CD4-positive, alpha-beta T cell treated with Interleukin-1 beta for 1 hour (primary cell): ENCODE results near the gene MYLK.

Experiments
- DNase-seq, 2 donors: peaks; one replicate each; pipeline ENCODE4 v3.0.0-alpha.2; 2020 to 2022

The MYLK gene

GRCh38 chr3:123637131-123637530 is 247.0 kb downstream of the MYLK start:
- DNase-seq, result no peak

DNA sequence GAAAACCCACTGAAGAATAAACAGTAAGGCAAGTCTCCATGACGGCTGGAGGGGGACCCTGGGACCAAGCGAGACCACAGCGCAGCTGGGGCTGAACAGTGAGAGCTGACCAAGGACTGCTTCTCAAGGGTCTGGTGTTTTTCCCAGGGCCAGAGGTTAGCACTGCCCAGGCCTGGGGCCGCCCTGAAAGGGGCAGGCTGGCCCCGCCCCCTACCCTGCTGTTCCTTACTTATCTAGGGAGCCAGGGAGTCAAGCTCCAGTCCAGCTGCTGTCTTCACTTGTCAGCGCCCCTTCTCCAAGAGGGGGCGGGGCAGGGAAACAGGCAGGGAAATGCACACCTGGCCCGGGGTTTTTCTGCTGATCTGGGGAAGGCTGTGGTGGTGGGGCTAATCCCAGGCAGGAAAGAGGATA is 247.7 kb downstream of the MYLK start:
- DNase-seq, result no peak

DNA sequence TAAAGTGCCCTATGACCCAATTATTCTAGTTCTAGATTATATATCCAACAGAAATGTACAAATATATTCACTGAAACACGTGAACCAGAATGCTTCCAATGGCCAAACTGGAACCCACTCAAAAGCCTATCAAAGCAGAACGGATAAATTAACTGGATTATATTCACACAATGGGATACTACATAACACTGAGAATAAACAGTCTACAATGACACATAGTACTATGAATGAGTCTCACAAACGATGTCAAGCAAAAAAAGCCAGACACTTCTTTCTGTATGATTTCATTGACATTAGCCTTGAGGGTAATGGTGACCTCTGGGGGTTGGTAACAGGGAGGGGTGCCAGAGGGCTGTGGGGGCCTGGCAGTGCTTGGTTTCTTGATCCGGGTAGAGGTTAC is 248.4 kb downstream of the MYLK start:
- no peak for DNase-seq

DNA sequence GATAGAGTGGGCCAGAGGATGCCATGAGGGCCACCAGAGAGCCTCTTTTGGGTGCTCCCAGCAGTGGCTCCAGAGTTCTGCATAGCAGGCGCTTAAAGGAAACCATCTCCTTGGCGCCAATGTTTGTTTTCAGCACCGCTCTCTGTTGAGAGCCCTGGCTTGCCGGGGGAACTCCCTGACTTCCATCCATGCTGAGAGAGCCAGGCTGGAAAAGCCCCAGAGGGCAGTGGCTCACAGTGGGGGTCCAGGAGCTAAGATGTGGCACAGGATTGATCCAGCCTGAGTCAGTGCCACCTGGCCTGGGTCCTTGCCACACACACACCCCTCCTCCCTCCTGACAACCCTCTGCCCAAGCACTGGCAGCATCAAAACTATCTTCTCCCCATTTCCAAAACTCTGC is 248.9 kb downstream of the MYLK start:
- no peak for DNase-seq

GRCh38 chr3:123634149-123635051 is 249.7 kb downstream of the MYLK start:
- DNase-seq, result no peak

- DNase-seq, result no peak
Measured at GRCh38 chr3:123633530-123633929, 250.6 kb downstream of the MYLK start.

DNA sequence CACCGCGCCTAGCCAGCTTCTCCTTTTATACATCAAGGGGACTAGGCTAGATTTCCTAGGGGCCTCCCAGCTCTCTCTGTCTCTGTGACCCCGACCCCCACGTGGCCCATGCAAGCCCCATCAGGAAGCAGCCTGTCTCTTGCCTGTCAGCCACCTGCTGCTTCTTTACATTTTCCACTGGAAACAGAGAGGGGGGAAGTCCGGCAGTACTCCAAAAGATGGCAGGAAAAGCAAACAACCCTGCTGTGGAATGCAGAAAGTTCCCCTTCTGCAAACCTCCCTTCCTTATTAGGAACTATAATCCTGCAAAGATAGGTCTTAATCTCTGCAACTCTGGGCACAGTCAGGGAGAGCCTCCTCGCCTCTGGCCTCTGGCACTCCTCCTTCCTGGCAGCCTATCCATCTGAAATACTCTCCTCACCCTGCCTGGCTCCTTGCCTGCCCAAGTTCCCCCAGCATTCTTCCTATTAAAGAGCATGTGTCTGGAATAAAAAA is 251.9 kb downstream of the MYLK start:
- DNase-seq, result no peak

- DNase-seq, result no peak
Measured at GRCh38 chr3:123629747-123630047, 254.4 kb downstream of the MYLK start.

- no peak for DNase-seq
Measured at GRCh38 chr3:123628996-123629746, 255.0 kb downstream of the MYLK start.

DNA sequence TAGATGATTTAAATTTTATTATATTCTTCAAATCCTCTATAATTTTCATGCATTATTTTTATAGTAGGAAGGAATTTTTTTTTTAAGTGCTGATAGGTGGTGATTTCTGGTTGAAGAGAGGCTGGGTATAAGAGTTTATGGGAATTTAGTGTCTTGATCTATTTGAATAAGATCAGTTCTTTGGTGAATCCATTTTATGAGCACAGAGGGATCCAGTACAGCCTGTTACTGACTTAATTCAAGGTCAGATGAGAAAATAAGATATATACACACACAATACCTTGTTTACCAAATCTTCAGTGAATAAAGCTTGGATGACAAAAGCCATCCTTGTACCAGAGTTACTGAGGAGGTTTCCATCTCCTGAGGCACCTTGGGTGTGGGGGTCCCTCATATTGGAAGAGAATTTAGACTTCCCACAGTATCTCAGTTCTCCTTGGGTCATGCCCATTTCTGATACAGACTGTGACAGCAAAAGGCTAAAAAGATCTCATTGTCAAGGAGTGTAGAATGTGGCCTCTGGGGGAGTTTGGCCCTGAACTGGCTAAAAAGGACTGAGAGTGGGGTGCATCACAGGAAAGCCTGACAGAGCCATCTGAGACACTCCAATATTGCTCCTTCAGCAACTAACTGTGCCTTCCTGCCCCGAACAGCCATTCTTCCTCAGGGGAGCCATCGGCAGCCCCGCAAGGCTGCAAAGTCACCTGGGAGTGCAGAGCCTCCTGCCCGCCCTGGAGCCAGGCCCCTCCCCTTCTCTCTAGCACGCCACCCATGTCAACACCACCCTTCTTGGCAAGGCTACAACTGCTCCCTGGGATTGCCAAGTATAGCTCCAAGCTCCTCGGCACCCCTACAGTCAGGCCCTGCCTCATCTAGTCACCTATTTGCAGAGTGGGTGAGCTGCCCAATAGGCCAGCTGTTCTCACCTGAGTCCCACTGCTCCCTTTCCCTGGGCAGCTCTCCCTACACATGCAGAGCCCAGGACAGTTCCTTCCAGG is 256.2 kb downstream of the MYLK start:
- DNase-seq, result no peak

DNA sequence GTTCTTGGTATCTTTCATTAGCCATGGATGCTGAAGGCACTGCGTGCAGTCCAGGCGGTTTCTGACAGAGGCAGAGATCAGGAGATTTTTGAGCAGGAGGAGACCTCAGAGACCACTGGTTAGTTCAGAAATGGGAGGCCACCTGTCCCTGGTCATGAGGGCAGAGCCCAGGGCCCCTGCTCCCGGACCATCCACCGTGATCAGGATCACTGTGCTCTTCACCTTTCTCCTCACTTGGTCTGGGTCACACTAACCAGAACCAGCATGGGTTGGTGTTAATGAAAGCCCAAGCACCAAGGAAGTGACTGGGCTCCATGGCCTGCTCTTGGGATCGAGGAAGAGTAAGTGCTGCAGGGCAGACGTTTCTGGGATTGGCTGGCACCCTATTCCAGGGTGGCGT is 257.3 kb downstream of the MYLK start:
- no peak for DNase-seq

GRCh38 chr3:123624302-123624701 is 259.8 kb downstream of the MYLK start:
- DNase-seq, result no peak

DNA sequence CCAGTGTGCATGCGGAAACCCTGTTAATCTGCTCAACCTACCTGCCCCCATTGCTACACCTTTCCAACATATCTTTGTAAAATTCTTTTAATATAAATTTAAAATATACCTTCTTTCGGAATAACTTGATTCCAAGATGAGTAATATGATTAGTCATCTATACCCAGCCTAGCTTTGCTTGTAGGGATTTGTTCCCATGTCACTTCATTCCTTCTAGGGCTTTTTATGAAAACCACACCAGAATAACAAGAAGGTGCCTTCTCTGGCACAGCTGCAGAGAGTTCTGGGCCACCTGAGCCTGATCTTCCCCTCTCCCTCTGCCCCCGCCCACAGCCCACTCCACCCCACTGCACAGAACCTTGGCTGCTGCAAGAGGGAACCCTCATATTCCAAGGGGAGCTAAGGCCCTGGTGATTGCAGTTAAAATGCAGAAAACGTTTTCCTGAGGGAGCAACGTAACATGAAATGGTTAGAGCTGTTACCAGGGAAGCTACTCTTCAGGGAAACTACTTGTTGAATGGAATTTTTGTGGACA is 260.7 kb downstream of the MYLK start:
- DNase-seq, result no peak

- no peak for DNase-seq
Measured at GRCh38 chr3:123622766-123623165, 261.4 kb downstream of the MYLK start.

- DNase-seq, result no peak
Measured at GRCh38 chr3:123621850-123622189, 262.3 kb downstream of the MYLK start.

DNA sequence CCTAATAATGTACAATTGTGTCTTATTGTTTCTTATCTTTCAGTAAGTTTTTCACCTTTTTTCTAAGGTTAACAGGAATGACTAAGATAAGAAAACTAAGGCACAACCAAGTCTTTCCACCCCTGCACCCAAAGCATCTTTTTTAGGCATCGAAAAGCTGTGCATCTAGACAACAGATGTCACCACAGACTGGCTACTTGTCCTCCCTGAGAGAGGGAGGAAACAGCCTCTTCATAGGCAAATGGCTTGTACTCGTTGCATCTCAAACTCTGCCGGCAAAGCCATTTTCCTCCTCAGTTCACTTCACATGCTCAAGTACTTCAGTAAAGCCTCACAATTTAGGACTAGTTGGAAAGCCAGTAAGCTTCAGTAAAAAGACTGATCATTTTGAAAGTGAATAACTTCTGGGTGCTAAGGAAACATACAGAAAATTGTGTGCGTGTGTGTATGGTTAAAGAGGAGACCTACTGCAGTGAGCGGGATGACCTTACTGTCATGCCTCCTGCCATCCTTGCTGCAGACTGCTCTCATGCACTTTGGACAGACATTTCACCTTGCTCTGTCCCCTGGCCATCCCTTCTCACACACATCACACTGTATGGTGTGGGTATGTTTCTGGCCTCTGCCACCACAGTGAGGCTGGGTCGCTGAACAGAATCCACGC is 262.8 kb downstream of the MYLK start:
- no peak for DNase-seq

- DNase-seq, result no peak
Measured at GRCh38 chr3:123620343-123620742, 263.8 kb downstream of the MYLK start.

DNA sequence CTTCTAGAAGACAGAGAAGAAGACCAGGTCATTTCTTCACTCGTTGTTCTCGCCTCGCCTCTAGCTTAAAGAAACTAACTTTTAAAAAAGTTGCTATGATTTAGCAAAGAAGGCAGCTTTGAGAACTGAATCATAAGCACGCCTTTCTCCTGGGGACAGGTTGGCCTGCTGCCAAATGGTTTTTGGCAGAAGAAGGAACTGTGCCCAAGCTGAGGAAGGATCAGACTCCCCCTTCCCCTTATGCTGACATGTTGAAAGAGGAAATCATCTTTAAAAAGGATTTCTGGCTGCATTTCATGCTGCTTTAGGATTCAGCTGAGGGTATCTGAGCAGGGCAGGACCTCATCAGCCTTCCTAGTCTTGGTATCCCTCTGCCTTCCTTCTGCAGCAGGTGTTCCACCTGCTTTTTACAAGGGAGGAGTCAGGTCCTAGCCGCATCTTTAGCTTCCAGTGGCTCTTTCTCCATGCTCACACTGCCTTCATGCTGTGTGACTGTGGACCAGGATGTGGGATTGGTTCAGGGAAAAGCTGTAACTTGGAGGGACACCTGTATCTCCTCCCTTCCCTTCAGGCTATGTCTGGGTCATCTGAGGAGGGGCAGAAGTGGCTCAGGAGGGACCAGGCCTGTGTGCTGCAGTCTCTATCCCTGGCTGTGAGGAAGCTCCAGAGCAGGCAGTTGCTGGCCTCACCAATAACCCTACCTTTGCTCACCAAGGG is 265.2 kb downstream of the MYLK start:
- peak; percentile 21 to 68 for DNase-seq

DNA sequence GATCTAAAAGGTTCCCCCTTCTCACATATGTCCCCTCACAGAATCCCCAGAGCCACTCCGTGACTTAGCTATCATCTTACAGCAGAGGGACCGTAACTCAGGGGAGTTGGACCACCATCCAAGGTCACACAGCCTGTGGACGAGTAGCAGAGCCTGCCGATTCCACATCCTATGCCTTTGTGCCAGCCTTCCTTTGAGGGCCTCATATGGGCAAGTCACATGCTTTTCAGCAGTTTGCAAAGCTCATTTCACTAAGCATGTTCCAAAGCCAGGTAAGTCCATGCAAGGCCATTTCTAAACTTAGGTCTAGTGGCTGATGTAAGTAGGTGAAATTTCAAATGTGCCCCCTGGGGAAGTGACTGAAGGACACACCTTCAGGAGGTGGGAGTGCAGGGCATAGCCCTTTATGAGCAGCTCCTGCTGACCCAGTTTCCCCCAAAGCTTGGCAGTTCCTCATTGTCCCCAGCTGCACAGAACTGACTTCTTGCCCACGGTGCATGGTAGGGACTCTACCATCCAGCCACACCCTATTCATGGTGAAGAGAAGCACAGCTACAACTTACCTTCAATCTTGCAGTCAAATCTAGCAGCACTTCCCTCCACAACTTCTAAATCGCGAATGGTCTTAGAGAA is 265.9 kb downstream of the MYLK start:
- no peak for DNase-seq

DNA sequence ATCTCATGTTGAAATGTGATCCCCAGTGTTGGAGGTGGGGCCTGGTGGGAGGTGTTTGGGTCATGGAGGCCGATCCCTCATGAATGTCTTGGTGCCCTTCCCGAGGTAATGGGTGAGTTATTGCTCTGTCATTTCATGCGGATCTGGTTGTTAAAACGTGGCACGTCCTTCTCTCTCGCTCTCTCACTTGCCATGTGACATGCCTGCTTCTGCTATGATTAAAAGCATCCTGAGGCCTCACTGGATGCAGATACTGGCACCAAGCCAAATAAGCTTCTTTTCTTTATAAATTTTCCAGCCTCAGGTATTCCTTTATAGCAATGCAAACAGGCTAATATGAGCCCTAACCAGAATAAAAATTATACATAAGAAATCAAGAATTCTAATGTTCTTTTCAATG is 267.5 kb downstream of the MYLK start:
- DNase-seq, result no peak

GRCh38 chr3:123613543-123613942 is 270.6 kb downstream of the MYLK start:
- DNase-seq, result no peak
